DMS153 (cell line): ENCODE results near the gene ANXA6.

Experiments
- DNase-seq: peaks from one replicate; lab custom pipeline; 2025; lab: John Stamatoyannopoulos, UW

ANXA6 gene

GRCh38 chr5:151063142-151063989 is 94.2 kb downstream of the ANXA6 start:
- no peak for DNase-seq

DNA sequence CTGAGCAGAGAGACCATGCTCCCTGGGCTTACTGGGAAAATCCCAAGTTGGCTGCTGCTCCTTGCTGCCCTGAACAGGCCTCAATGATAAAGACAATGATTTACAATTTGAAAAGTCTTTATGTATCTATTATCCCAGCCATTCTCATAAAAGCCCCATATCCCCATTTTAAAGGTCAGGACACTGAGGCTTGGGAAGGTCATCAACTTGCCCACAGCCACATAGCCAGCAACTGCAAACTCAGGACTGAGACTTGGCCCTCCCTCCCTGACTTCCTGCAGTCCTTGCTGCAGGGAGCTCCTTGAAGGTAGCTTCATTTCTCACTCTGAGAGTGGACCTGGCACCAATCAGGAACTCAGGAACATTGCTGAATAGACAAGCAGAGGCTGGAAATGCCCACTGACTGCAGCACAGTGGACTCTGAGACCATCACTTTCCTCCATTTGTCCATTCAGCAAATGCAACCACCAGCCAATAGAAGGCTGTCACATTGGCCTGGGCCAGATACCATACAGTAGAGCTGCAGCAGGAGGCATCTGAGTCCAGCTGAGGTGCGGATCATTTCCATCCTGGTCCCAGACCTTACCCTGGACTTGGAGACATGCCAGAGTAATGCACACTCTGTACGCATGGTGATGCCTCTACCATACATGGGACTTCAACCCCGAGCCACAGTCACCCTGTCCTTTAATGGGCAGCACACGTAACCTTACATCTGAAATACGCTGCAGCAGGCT is 95.0 kb downstream of the ANXA6 start:
- DNase-seq: no peak

- DNase-seq: no peak
Measured at GRCh38 chr5:151060742-151061141, 96.8 kb downstream of the ANXA6 start.

- no peak for DNase-seq
Measured at GRCh38 chr5:151058891-151059489, 98.6 kb downstream of the ANXA6 start.

- no peak for DNase-seq
Measured at GRCh38 chr5:151058301-151058700, 99.3 kb downstream of the ANXA6 start.

DNA sequence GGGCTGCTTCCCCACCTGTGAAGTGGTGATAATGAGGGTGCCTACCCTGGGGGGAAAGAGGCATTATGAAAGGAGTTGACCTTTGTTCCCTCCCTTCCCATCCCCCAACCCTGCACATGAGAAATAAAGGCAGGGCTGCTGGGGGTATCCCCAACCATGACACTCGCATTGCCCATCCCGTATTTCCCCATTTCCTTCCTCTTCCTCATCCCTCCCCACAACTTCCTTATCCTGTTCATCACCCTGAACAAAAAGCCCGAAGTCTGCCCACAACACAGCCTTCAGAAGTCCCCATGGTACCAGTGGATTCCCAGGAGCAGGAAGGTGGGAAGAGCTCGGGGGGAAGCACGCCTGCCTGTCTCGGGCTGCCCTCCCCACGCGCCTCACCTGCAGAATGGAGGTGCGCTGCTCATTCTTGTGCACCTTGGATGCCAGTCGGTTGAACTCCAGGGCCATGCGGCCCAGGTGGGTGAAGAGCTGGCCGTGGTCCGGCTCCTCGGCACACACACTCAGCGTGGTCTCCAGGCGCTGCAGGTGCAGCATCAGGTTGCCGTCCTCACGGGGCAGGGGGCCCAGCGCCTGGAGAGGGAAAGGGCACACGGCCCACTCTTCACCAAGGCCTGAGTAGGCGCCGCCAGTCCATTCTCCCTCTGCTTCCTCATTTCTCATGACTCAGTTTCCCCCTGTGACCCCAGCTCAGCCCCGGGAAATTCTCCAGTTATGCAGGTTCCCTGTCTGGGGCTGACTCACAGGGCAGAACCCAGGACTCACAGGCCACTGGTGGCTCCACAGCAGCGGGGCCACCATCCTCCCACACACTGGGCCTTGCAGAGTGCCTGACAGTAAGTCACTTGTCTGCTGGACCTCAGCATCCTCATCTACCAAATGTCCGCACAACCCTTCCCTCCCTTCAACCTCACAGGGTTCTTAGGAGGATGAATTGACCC is 100.9 kb downstream of the ANXA6 start:
- no peak for DNase-seq

GRCh38 chr5:151055336-151055735 is 102.2 kb downstream of the ANXA6 start:
- DNase-seq: no peak

DNA sequence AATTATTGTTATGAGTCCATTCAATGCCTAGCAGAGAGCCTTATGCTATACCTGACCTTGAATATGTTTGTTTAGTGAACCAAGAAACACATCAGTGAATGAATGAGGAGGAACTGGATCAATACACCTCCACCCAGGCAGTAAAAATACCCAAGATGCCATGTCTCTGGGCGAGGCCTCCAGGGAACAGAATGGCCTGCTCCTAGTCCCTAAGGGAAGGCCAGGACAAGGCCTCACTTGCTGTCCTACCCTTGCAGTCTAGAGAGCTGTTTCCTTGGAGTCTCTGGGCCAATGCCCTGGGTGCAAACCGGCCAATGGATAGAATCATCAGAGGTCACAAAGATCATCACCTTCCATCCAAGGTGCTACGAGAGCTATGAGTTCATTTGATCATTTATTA is 102.9 kb downstream of the ANXA6 start:
- no peak for DNase-seq

DNA sequence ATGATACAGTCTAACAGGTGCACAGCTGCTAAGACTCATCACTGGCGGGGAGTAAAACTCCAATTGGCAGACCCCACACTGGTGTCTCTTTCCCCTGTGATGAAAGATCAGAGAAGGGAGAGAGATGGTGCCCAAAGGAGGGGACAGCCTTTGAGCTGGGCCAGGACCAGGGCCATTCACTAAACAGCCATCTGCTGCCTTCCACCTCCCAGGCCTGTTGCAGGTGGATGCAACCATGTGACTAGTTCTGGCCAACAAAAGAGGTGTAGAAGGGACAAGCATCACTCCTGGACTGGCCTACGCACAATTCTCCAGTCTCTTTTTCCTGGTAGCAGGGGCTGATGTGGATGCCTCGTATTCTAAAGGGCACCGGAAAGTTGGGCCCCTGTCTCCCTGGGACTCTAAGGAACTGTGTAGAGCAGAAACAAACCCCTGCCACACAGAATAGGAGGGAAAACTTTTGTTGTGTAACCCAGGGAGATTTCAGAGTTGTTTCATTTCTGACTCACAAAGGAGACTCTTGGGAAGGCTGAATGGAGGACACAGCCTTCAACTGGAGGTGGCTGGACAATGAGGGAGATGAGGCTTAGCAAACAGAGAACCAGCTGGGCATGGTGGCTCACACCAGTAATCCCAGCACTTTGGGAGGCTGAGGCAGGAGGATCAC is 103.7 kb downstream of the ANXA6 start:
- no peak for DNase-seq

GRCh38 chr5:151052836-151053235 is 104.7 kb downstream of the ANXA6 start:
- DNase-seq: no peak

DNA sequence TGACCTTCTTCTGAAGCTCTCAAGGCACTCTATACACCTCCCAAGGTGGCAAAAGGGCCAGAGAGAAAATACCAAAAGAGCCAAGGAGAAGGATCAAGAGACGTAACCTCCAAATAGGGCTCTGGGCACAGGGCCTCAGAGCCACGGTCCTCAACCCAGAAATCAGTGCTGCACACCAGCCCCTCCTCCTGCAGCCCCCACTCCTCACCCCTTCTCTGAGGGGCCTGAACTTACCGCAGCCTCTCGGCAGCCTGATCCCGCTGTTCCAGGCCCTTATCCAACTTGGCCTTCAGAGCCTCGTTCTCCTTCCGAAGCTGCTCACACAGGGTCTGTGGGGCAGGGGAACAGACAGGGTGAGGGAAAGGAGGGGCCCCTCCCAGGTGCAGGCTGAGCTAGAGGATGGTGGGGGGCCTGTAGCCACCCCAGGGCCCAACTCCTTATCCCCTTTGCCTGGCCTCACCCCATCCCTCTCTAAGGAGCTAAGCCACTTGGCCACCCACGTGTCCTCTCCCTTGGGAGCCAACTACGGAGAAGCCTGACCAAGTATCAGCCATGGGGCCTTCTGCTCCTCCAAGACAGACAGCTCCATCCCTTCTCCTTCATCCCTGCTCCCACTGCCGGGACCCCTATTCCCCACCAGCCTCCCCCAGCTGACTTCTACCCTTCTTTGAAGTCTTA is 105.5 kb downstream of the ANXA6 start:
- no peak for DNase-seq

GRCh38 chr5:151051066-151051930 is 106.3 kb downstream of the ANXA6 start:
- DNase-seq: no peak
